Thymus (tissue), 11 donors: ENCODE results near the gene CCDC137. TPM values are rescaled to one million over a fixed set of nuclear protein-coding genes. Genes with fewer than 3 reads are reported as not detected.

Experiments
- DNase-seq, 9 donors: peaks; one replicate each; pipeline ENCODE4 v3.0.0-alpha.2; 2013; ENCODE audit warnings: low spot score in 9 of 9, low read depth in 6 of 9, missing footprints in 1 of 9
- H3K27ac ChIP-seq, 2 donors: one replicate each; pipeline ENCODE4 v1.5.1; 2013; ENCODE audit warnings: control low read depth in 1 of 2, low read depth in 1 of 2, low read length in 1 of 2, mild to moderate bottlenecking in 1 of 2, moderate library complexity in 1 of 2
- H3K27me3 ChIP-seq, 2 donors: one replicate each; pipeline ENCODE4 v1.5.1; 2013; ENCODE audit warnings: low read length in 1 of 2; ENCODE audit not compliant: control insufficient read depth in 2 of 2, insufficient read depth in 1 of 2
- H3K36me3 ChIP-seq, 2 donors: one replicate each; pipeline ENCODE4 v1.5.1; 2013; ENCODE audit warnings: low read length in 1 of 2, mild to moderate bottlenecking in 1 of 2, moderate library complexity in 1 of 2; ENCODE audit not compliant: control insufficient read depth in 2 of 2, insufficient read depth in 2 of 2
- H3K4me1 ChIP-seq, 2 donors: one replicate each; pipeline ENCODE4 v1.5.1; 2013; ENCODE audit warnings: low read length in 2 of 2; ENCODE audit not compliant: control insufficient read depth in 2 of 2, insufficient read depth in 2 of 2
- H3K4me3 ChIP-seq, 2 donors: one replicate each; pipeline ENCODE4 v1.5.1; 2013; ENCODE audit warnings: low read length in 2 of 2, control low read depth in 1 of 2, mild to moderate bottlenecking in 1 of 2
- H3K9me3 ChIP-seq, 2 donors: one replicate each; pipeline ENCODE4 v1.5.1; 2013; ENCODE audit warnings: low read length in 1 of 2, mild to moderate bottlenecking in 1 of 2; ENCODE audit not compliant: control insufficient read depth in 2 of 2, insufficient read depth in 1 of 2
- WGBS: extraction: QIAGEN DNeasy Blood & Tissue Kit; methylation state at CpG from one replicate; pipeline ENCODE4 v1.1.7; 2013; 5-methylcytosine and 5-hydroxymethylcytosine counted together
- polyA plus RNA-seq: library from polyadenylated mRNA; stranded (reverse); fragments of 200-250 nt; gene quantifications from one replicate; pipeline ENCODE4 v1.2.3, GENCODE V29; 2013
- total RNA-seq: library from RNA; stranded (reverse); fragments of 120-200 nt; gene quantifications from one replicate; pipeline ENCODE4 v1.2.4, GENCODE V29; 2013
- donor health status: healthy.

The CCDC137 gene
- total and polyA plus RNA-seq, 2 donors: 14.4 to 42.5 TPM

- Histone ChIP-seq H3K9me3 (no peaks in the 10 kb centered on the region), H3K4me1 (peaks cover 18 to 36% of the 10 kb centered on the region in 2 donors), H3K27me3 (peaks cover 5 to 21% of the 10 kb centered on the region in 2 donors), H3K4me3 (no peak overlapping the region), H3K36me3 (peaks cover 32 to 36% of the 10 kb centered on the region in 2 donors), H3K27ac (no peak overlapping the region)
- DNase-seq: no peak
- WGBS: 97% methylated on average over 25 of the region's 25 CpGs
Observed at GRCh38 chr17:81707725-81708646, 41.4 kb downstream of the CCDC137 start.

GRCh38 chr17:81708739-81709185 is 42.2 kb downstream of the CCDC137 start:
- Histone ChIP-seq H3K27ac (no peak overlapping the region), H3K27me3 (peaks cover 5 to 21% of the 10 kb centered on the region in 2 donors), H3K36me3 (peaks cover 32 to 36% of the 10 kb centered on the region in 2 donors), H3K4me1 (peaks cover 23 to 42% of the 10 kb centered on the region in 2 donors), H3K4me3 (no peak overlapping the region), H3K9me3 (no peaks in the 10 kb centered on the region)
- no peak for DNase-seq
- WGBS: 97% methylated on average over 17 of the region's 17 CpGs

GRCh38 chr17:81710514-81711308 is 44.2 kb downstream of the CCDC137 start:
- WGBS: 17% methylated on average over 29 of the region's 29 CpGs
- Histone ChIP-seq H3K4me3 (no peak overlapping the region), H3K27me3 (peaks cover 5 to 21% of the 10 kb centered on the region in 2 donors), H3K27ac (peak overlapping the region in 1 of 2 donors; percentile 15), H3K36me3 (peaks cover 24% of the 10 kb centered on the region in 2 donors), H3K9me3 (no peaks in the 10 kb centered on the region), H3K4me1 (peaks cover 18 to 34% of the 10 kb centered on the region in 2 donors)
- peak in 1 of 9 donors; percentile 18 for DNase-seq

- Histone ChIP-seq H3K9me3 (no peaks in the 10 kb centered on the region), H3K27me3 (peaks cover 5 to 21% of the 10 kb centered on the region in 2 donors), H3K36me3 (peaks cover 17% of the 10 kb centered on the region in 2 donors), H3K4me3 (peak within 1 kb of the TSS; percentile 35 to 73), H3K4me1 (peaks cover 18 to 34% of the 10 kb centered on the region in 2 donors), H3K27ac (peak within 1 kb of the TSS in 1 of 2 donors; percentile 15)
- WGBS: under 1% methylated on average over 89 of the region's 89 CpGs
- peak in 8 of 9 donors; percentile 55 to 89 (median 70) for DNase-seq
Observed at GRCh38 chr17:81711814-81712467, 45.4 kb downstream of the CCDC137 start, which contains the start of gene SLC25A10. Gene SLC25A10 (plus strand): TSS chr17:81712284. CDS start chr17:81712427, 143 bp downstream.

GRCh38 chr17:81712468-81713003 is 46.0 kb downstream of the CCDC137 start:
- H3K4me3 ChIP-seq: peak overlapping the region; percentile 35 to 73
- 5% methylated on average over 41 of the region's 41 CpGs for WGBS
- no peak overlapping the region for H3K27ac ChIP-seq
- DNase-seq: peak in 1 of 9 donors; percentile 35
- peaks cover 5 to 21% of the 10 kb centered on the region in 2 donors for H3K27me3 ChIP-seq
- H3K4me1 ChIP-seq: peaks cover 18 to 34% of the 10 kb centered on the region in 2 donors
- peaks cover 12 to 16% of the 10 kb centered on the region in 2 donors for H3K36me3 ChIP-seq
- H3K9me3 ChIP-seq: no peaks in the 10 kb centered on the region

- peaks cover 18 to 34% of the 10 kb centered on the region in 2 donors for H3K4me1 ChIP-seq
- H3K9me3 ChIP-seq: no peaks in the 10 kb centered on the region
- no peak for DNase-seq
- H3K4me3 ChIP-seq: peak overlapping the region; percentile 28 to 73
- peaks cover 12 to 18% of the 10 kb centered on the region in 2 donors for H3K36me3 ChIP-seq
- H3K27me3 ChIP-seq: peaks cover 5 to 21% of the 10 kb centered on the region in 2 donors
- no peak overlapping the region for H3K27ac ChIP-seq
- WGBS: 79% methylated on average over 18 of the region's 18 CpGs
Observed at GRCh38 chr17:81713004-81713555, 46.5 kb downstream of the CCDC137 start.

GRCh38 chr17:81713556-81714411 is 47.2 kb downstream of the CCDC137 start:
- Histone ChIP-seq H3K4me1 (peaks cover 18 to 34% of the 10 kb centered on the region in 2 donors), H3K4me3 (no peak overlapping the region), H3K27me3 (peaks cover 5 to 21% of the 10 kb centered on the region in 2 donors), H3K27ac (no peak overlapping the region), H3K9me3 (no peaks in the 10 kb centered on the region), H3K36me3 (peaks cover 9 to 18% of the 10 kb centered on the region in 2 donors)
- 95% methylated on average over 36 of the region's 36 CpGs for WGBS
- no peak for DNase-seq
